MCF 10A (cell line): ENCODE data around the gene ARHGEF2. TPM values are rescaled to one million over a fixed set of nuclear protein-coding genes. Genes with fewer than 3 reads are reported as not detected.
A peak's percentile ranks its signal among the peaks of the same experiment; 100 is the strongest.

Experiments
- BruUV-seq: library from RNA; stranded (reverse); fragments of 400-500 nt; replicated peaks from 2 replicates; lab custom pipeline; 2021; lab: Mats Ljungman, UMichigan
- CTCF ChIA-PET: fragments of 300-600 bp; sonication (Branson Sonifier 250); formaldehyde crosslinking; extraction: SDS; loops from one replicate; lab custom pipeline; 2021; ENCODE audit warnings: antibody characterized with exemption, inconsistent platforms; lab: Yijun Ruan, JAX
- POLR2A ChIA-PET: fragments of 300-600, 350-650 bp; sonication (Branson Sonifier 250); formaldehyde crosslinking; extraction: SDS; loops from one replicate; lab custom pipeline; 2020; ENCODE audit warnings: antibody characterized with exemption, inconsistent platforms; lab: Yijun Ruan, JAX
- DNase-seq: peaks from one replicate; pipeline ENCODE4 v3.0.0-alpha.2; 2018; ENCODE audit not compliant: unreplicated experiment
- H3K27ac Mint-ChIP-seq: one replicate; pipeline ENCODE4 v1.8.0; 2022; ENCODE audit warnings: mild to moderate bottlenecking, low read depth, mixed read lengths; ENCODE audit not compliant: unreplicated experiment
- H3K27me3 Mint-ChIP-seq: one replicate; pipeline ENCODE4 v1.8.0; 2022; ENCODE audit warnings: mixed read lengths; ENCODE audit not compliant: insufficient read depth, unreplicated experiment
- H3K36me3 Mint-ChIP-seq: one replicate; pipeline ENCODE4 v1.8.0; 2022; ENCODE audit warnings: mild to moderate bottlenecking, moderate library complexity, mixed read lengths; ENCODE audit not compliant: insufficient read depth, unreplicated experiment
- H3K4me1 Mint-ChIP-seq: one replicate; pipeline ENCODE4 v1.8.0; 2022; ENCODE audit warnings: mixed read lengths; ENCODE audit not compliant: insufficient read depth, unreplicated experiment
- H3K4me3 Mint-ChIP-seq: one replicate; pipeline ENCODE4 v1.8.0; 2022; ENCODE audit warnings: mild to moderate bottlenecking, moderate library complexity, mixed read lengths; ENCODE audit not compliant: unreplicated experiment
- H3K9me3 Mint-ChIP-seq: one replicate; pipeline ENCODE4 v1.8.0; 2022; ENCODE audit warnings: mixed read lengths; ENCODE audit not compliant: unreplicated experiment
- CTCF ChIP-seq: fragments of 200-600 bp; IDR thresholded peaks from one replicate; pipeline ENCODE4 v1.8.0; 2022; ENCODE audit warnings: antibody characterized with exemption, mild to moderate bottlenecking; ENCODE audit not compliant: unreplicated experiment
- intact Hi-C: fragments of 100-400 bp; cut with micrococcal nuclease; formaldehyde crosslinking; loops from 2 replicates; pipeline ENCODE4 v1.14.1; 2022
- total RNA-seq: library from RNA; stranded (reverse); gene quantifications from 2 replicates; pipeline ENCODE4 v1.2.3, GENCODE V29; 2022

Gene ARHGEF2
- total RNA-seq, 1 experiment from 2014 or later = 498 TPM

- Mint-ChIP-seq H3K27ac (peak overlapping the region; percentile 98), H3K4me3 (peak overlapping the region; percentile 28), H3K27me3 (no peaks in the 10 kb centered on the region), H3K9me3 (no peaks in the 10 kb centered on the region), H3K4me1 (peaks cover 40% of the 10 kb centered on the region), H3K36me3 (peaks cover 97% of the 10 kb centered on the region)
- no peak for TF ChIP-seq CTCF
- intact Hi-C loops = no loop called here
- peak; percentile 22 for DNase-seq
- CTCF ChIA-PET = interaction anchor here (0.7 to 5.6 kb wide), 10 partner anchors 17 to 136 kb away, joined by 3 to 73 read pairs (median 4); partner anchors contain the start of gene ARHGEF2
- no TSS peak for BruUV-seq
- POLR2A ChIA-PET = interaction anchor here (0.6 to 11.4 kb wide), 6 partner anchors 11 to 38 kb away, joined by 3 to 259 read pairs (median 34); partner anchors contain the start of genes ARHGEF2, KHDC4 and RXFP4
These were observed 18.1 kb downstream of the ARHGEF2 start for GRCh38 chr1:155960081-155960745.

GRCh38 chr1:155957411-155957915, 20.9 kb downstream of the ARHGEF2 start:
- intact Hi-C loops = loop anchor here (2.0 kb wide), 1 partner anchor 15 kb away; no protein-coding TSS in a partner anchor
- Mint-ChIP-seq H3K36me3 (peaks cover 100% of the 10 kb centered on the region), H3K27me3 (no peaks in the 10 kb centered on the region), H3K4me1 (peaks cover 29% of the 10 kb centered on the region), H3K9me3 (no peaks in the 10 kb centered on the region), H3K27ac (no peak overlapping the region), H3K4me3 (no peak overlapping the region)
- DNase-seq = no peak
- CTCF ChIA-PET = interaction anchor here (0.6 to 4.6 kb wide), 9 partner anchors 9 to 248 kb away, joined by 3 to 41 read pairs (median 4); no protein-coding TSS in a partner anchor
- no TSS peak for BruUV-seq
- POLR2A ChIA-PET = interaction anchor here (1.0 to 2.8 kb wide), 8 partner anchors 9 to 26 kb away, joined by 3 to 20 read pairs (median 4); partner anchors contain the start of genes ARHGEF2 and KHDC4
- no peak for TF ChIP-seq CTCF

- BruUV-seq = no TSS peak
- no peak for DNase-seq
- H3K4me1 Mint-ChIP-seq = peaks cover under 1% of the 10 kb centered on the region
- ChIA-PET CTCF (interaction anchor here (0.6 to 4.6 kb wide), 4 partner anchors 11 to 34 kb away, joined by 3 to 41 read pairs (median 18); no protein-coding TSS in a partner anchor), POLR2A (interaction anchor here (1.1 to 1.3 kb wide), 6 partner anchors 8 to 24 kb away, joined by 3 to 5 read pairs (median 4); partner anchors contain the start of gene ARHGEF2)
- no peaks in the 10 kb centered on the region for H3K27me3 Mint-ChIP-seq
- intact Hi-C loops = no loop called here
- H3K27ac Mint-ChIP-seq = no peak overlapping the region
- H3K9me3 Mint-ChIP-seq = no peaks in the 10 kb centered on the region
- H3K36me3 Mint-ChIP-seq = peaks cover 100% of the 10 kb centered on the region
- no peak for TF ChIP-seq CTCF
- H3K4me3 Mint-ChIP-seq = no peak overlapping the region
These were observed 23.7 kb downstream of the ARHGEF2 start for GRCh38 chr1:155954645-155955044.

- no peak for DNase-seq
- H3K9me3 Mint-ChIP-seq = no peaks in the 10 kb centered on the region
- no peaks in the 10 kb centered on the region for H3K27me3 Mint-ChIP-seq
- no peaks in the 10 kb centered on the region for H3K4me1 Mint-ChIP-seq
- BruUV-seq = no TSS peak
- CTCF ChIA-PET = interaction anchor here (0.6 to 2.3 kb wide), 3 partner anchors 10 to 58 kb away, joined by 4 to 6 read pairs (median 4); no protein-coding TSS in a partner anchor
- no peak overlapping the region for H3K27ac Mint-ChIP-seq
- no peak for TF ChIP-seq CTCF
- peaks cover 100% of the 10 kb centered on the region for H3K36me3 Mint-ChIP-seq
- intact Hi-C loops = no loop called here
- POLR2A ChIA-PET = no interaction called here
- no peak overlapping the region for H3K4me3 Mint-ChIP-seq
These were observed 25.8 kb downstream of the ARHGEF2 start for GRCh38 chr1:155952505-155952890.
